ENCODE measurements around the gene CSTF1. TPM values are rescaled to one million over a fixed set of nuclear protein-coding genes. Genes with fewer than 3 reads are reported as not detected.
A peak's percentile ranks its signal among the peaks of the same experiment; 100 is the strongest.

The CSTF1 gene
- 86.4 and 105 TPM in 2 replicates for total RNA-seq (2012; rRNA removed)
- polyA plus RNA-seq (2012; rRNA removed), result 48.8 and 49.5 TPM in 2 replicates
- 24.3 and 40.6 TPM in 2 replicates for polyA plus RNA-seq (2012; cell fraction: cytosol; rRNA removed)
- polyA plus RNA-seq (2012; cell fraction: nucleus; rRNA removed; ENCODE audit: low replicate concordance), result 28.6 and 46.9 TPM in 2 replicates
- Bru-seq, nascent RNA, result percentile 82 among the genes with signal in this experiment
- BruChase-seq, experiment 1, labeled RNA remaining after a 6-hour chase, result percentile 79 among the genes with signal in this experiment
- BruChase-seq, experiment 2, labeled RNA remaining after a 2-hour chase, result percentile 89 among the genes with signal in this experiment
- long read RNA-seq, full-length matches to known transcripts, result 30 of 46 reads
- long read RNA-seq, partial matches to known transcripts, result 3 of 46 reads
- long read RNA-seq, other reads (novel, unspliced or antisense), result 13 of 46 reads

- Histone ChIP-seq H3K4ac (ENCODE audit: low read depth, low read length) (peak within 1 kb of the TSS; percentile 94), H2BK120ac (ENCODE audit: low read depth, low read length) (peak within 1 kb of the TSS; percentile 65), H3K18ac (ENCODE audit: low read depth, low read length) (peak within 1 kb of the TSS; percentile 20), H3K9ac (ENCODE audit: low read depth, low read length) (peak within 1 kb of the TSS; percentile 92), H3K4me2 (ENCODE audit: low read depth, low read length) (peak within 1 kb of the TSS; percentile 90), H3K79me1 (ENCODE audit: low read depth in 1 of 2, low read length in 2 of 2) (peaks cover 49 to 64% of the 10 kb centered on the region in 2 experiments), H3K4me1 (ENCODE audit: control insufficient read depth, insufficient read depth, low read length) (peaks cover 2% of the 10 kb centered on the region; the same call in 1 of the 2 replicates), H3K9me3 (ENCODE audit: control insufficient read depth, insufficient read depth, low read length) (no peaks in the 10 kb centered on the region), H4K8ac (ENCODE audit: low read depth in 2 of 2, low read length in 2 of 2) (peak within 1 kb of the TSS; percentile 57 to 97), H3K56ac (ENCODE audit: extremely low read depth, insufficient read depth, low read length) (peak within 1 kb of the TSS; percentile 82), H2AK5ac (ENCODE audit: low read depth, low read length) (peak within 1 kb of the TSS; percentile 85), H3K27ac (ENCODE audit: insufficient read depth, low read length) (peak within 1 kb of the TSS; percentile 83), H4K5ac (ENCODE audit: low read depth, low read length) (peak within 1 kb of the TSS; percentile 57), H2BK15ac (ENCODE audit: low read depth, low read length) (no peak within 1 kb of the TSS), H3K4me3 (ENCODE audit: insufficient read depth, low read depth, low read length) (peak within 1 kb of the TSS; percentile 67), H3K23ac (ENCODE audit: low read depth, low read length) (peak within 1 kb of the TSS; percentile 93), H3K27me3 (ENCODE audit: control insufficient read depth, insufficient read depth, low read length) (no peaks in the 10 kb centered on the region), H3K14ac (replicated peaks; ENCODE audit: low read depth, low read length) (peak within 1 kb of the TSS; percentile 98), H2AFZ (replicated peaks; ENCODE audit: low read length, poor library complexity) (peak within 1 kb of the TSS; percentile 96), H2BK20ac (ENCODE audit: low read depth, low read length) (no peak within 1 kb of the TSS), H3K36me3 (ENCODE audit: control insufficient read depth, insufficient read depth, low read length) (peaks cover 16% of the 10 kb centered on the region), H3K9me1 (ENCODE audit: insufficient read depth, low read length) (peaks cover 15% of the 10 kb centered on the region), H2AK9ac (replicated peaks; ENCODE audit: low read depth, low read length, poor library complexity) (peak within 1 kb of the TSS; percentile 98), H4K20me1 (ENCODE audit: insufficient read depth, low read length) (no peaks in the 10 kb centered on the region), H2BK5ac (ENCODE audit: low read depth, low read length, poor library complexity, severe bottlenecking) (peak within 1 kb of the TSS; percentile 81), H4K91ac (ENCODE audit: insufficient read depth, low read depth, low read length) (peak within 1 kb of the TSS; percentile 89)
- CTCF ChIA-PET, result interaction anchor here (1.2 kb wide), 1 partner anchor 49 kb away, joined by 3 read pairs; no protein-coding TSS in a partner anchor
- ATAC-seq (ENCODE audit: low read depth) (peak; percentile 97), DNase-seq (peak; percentile 100)
- dilution Hi-C loops (cut with HindIII; ENCODE audit: low sequenced_read_pairs, unreplicated experiment), result no loop called here
- intact Hi-C loops (cut with micrococcal nuclease), result loop anchor here (2.0 kb wide), 1 partner anchor 76 kb away; the partner anchor contains the start of gene RTF2
- WGBS, 2 experiments (ENCODE audit: extremely low coverage in 2 of 2, insufficient read length in 1 of 2), result 1% methylated on average over 20 of the region's 53 CpGs; no CpG with 5 or more reads in 1 of the 2 experiments
- in situ Hi-C loops (cut with MboI; ENCODE audit: low sequenced_read_pairs), result loop anchor here (25.0 kb wide), 1 partner anchor 970 kb away; the partner anchor contains the start of gene RAE1
- BruUV-seq (replicated peaks), result TSS peak; percentile 50
- POLR2A ChIA-PET (ENCODE audit: unreplicated experiment), result interaction anchor here (0.9 kb wide), 2 partner anchors 29 to 34 kb away, joined by 3 read pairs; no protein-coding TSS in a partner anchor
- peak; percentile 99 for TF ChIP-seq BHLHE40 (IDR thresholded peaks at IDR 0.05; ENCODE audit: low read depth, low read length)
- TF ChIP-seq RAD21 (IDR thresholded peaks at IDR 0.05; ENCODE audit: low read length), result no peak
- no peak for TF ChIP-seq RCOR1 (IDR thresholded peaks at IDR 0.05; ENCODE audit: insufficient replicate concordance, low read length)
- peak; percentile 6; the same call in 1 of the 2 replicates for TF ChIP-seq CHD1 (IDR thresholded peaks at IDR 0.05; ENCODE audit: low read depth, low read length)
- TF ChIP-seq ELK1 (IDR thresholded peaks at IDR 0.05; ENCODE audit: borderline replicate concordance, low read depth, low read length), result no peak
- no peak; the same call in 1 of the 2 replicates for TF ChIP-seq NFE2L2 (IDR thresholded peaks at IDR 0.05; ENCODE audit: low read depth, low read length)
- TF ChIP-seq CTCF (conservative IDR thresholded peaks at IDR 0.05; ENCODE audit: low read depth, low read length), result no peak
- peak; percentile 81 for TF ChIP-seq MXI1 (IDR thresholded peaks at IDR 0.05; ENCODE audit: borderline replicate concordance, low read depth, low read length)
- no peak for TF ChIP-seq RFX5 (IDR thresholded peaks at IDR 0.05; ENCODE audit: low read depth, low read length)
- TF ChIP-seq SMC3 (IDR thresholded peaks at IDR 0.05; ENCODE audit: low read depth, low read length), result no peak
- peak; percentile 100 for TF ChIP-seq CEBPB (IDR thresholded peaks at IDR 0.05; ENCODE audit: low read depth, low read length)
- TF ChIP-seq FOS (IDR thresholded peaks at IDR 0.05; ENCODE audit: low read depth, low read length), result peak; percentile 31; the same call in 1 of the 2 replicates
- TF ChIP-seq MAFK (IDR thresholded peaks at IDR 0.05; ENCODE audit: low read depth, low read length), result no peak
Observed at GRCh38 chr20:56392132-56392880, at the start of gene CSTF1, which contains the start of gene AURKA. Gene CSTF1 (plus strand): TSS chr20:56392645. CDS start chr20:56395553, 2,908 bp downstream. Gene AURKA (minus strand): TSS chr20:56392215. CDS start chr20:56388197, 4,018 bp downstream.
